Parathyroid adenoma (tissue), 2 donors: Measurements from ENCODE around the gene TPX2.

Source experiments
- H2AFZ ChIP-seq: fragments of 300-600 bp; sonication (generic); one replicate; pipeline ENCODE4 v1.7.0; 2017; ENCODE audit warnings: antibody characterized with exemption, mild to moderate bottlenecking
- H3K27ac ChIP-seq: fragments of 300-600 bp; sonication (generic); one replicate; pipeline ENCODE4 v1.7.0; 2017
- H3K27me3 ChIP-seq: fragments of 300-600 bp; sonication (generic); one replicate; pipeline ENCODE4 v1.7.0; 2017; ENCODE audit warnings: low read length; ENCODE audit not compliant: control insufficient read depth, insufficient read depth
- H3K36me3 ChIP-seq: fragments of 300-600 bp; sonication (generic); one replicate; pipeline ENCODE4 v1.7.0; 2017; ENCODE audit warnings: low read length; ENCODE audit not compliant: control insufficient read depth, insufficient read depth
- H3K4me1 ChIP-seq: fragments of 300-600 bp; sonication (generic); one replicate; pipeline ENCODE4 v1.7.0; 2017; ENCODE audit warnings: control low read depth
- H3K4me2 ChIP-seq: fragments of 300-600 bp; sonication (generic); one replicate; pipeline ENCODE4 v1.7.0; 2017; ENCODE audit warnings: low read length
- H3K4me3 ChIP-seq: fragments of 300-600 bp; sonication (generic); one replicate; pipeline ENCODE4 v1.7.0; 2017; ENCODE audit warnings: low read depth, low read length
- H3K79me2 ChIP-seq: fragments of 300-600 bp; sonication (generic); one replicate; pipeline ENCODE4 v1.7.0; 2017; ENCODE audit warnings: control low read depth
- H3K9ac ChIP-seq: fragments of 300-600 bp; sonication (generic); one replicate; pipeline ENCODE4 v1.7.0; 2017; ENCODE audit warnings: mild to moderate bottlenecking
- H3K9me3 ChIP-seq: fragments of 300-600 bp; sonication (generic); one replicate; pipeline ENCODE4 v1.7.0; 2017; ENCODE audit warnings: low read length; ENCODE audit not compliant: control insufficient read depth
- TF ChIP-seq, protein P1 (sequence below): fragments of 300-600 bp; sonication (generic); IDR thresholded peaks from one replicate; pipeline ENCODE4 v1.7.0; 2017; ENCODE audit warnings: antibody characterized with exemption, mild to moderate bottlenecking
- donor health status: primary hyperparathyroidism.

TPX2 gene

DNA sequence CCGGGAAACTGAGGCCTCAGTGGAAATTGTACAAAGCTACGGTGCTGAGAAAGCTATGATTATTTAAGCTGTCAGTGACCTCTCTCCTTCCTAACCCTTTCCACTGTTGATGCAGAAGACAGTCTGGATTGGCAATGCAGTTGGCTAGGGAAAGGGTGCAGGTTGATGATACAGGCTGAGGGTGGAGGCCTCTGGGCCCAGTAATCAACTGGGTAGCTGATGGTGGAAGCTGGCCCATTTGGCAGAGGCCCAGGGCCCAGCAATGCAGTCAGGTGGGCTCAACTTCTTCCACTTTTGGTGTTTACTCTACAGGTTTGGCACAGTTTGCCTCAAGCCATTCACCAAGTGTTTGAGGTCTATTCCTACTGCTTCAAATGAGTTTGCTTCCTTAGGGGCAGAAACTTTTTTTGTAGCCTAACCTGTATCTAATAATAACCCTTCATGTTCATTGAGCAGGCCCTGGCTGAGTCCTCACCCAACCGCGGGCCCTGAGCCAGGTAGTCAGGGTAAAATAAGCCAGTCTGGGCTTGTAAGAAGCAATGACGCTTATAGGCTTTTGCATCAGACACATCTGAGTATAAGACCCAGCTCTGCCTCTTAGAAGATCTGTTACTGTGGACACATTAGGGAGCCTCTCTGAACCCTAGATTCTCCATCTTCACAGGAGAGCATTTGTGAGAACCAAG lies 28.5 kb upstream of the TPX2 start:
- Histone ChIP-seq H3K9ac (no peak overlapping the region), H3K4me1 (peaks cover 34% of the 10 kb centered on the region), H3K4me3 (no peak overlapping the region), H3K79me2 (peaks cover 15% of the 10 kb centered on the region), H3K4me2 (no peak overlapping the region), H3K27ac (peak overlapping the region; percentile 83), H2AFZ (no peak overlapping the region), H3K9me3 (no peaks in the 10 kb centered on the region), H3K36me3 (no peaks in the 10 kb centered on the region), H3K27me3 (no peaks in the 10 kb centered on the region)
- TF ChIP-seq, protein P1, sequence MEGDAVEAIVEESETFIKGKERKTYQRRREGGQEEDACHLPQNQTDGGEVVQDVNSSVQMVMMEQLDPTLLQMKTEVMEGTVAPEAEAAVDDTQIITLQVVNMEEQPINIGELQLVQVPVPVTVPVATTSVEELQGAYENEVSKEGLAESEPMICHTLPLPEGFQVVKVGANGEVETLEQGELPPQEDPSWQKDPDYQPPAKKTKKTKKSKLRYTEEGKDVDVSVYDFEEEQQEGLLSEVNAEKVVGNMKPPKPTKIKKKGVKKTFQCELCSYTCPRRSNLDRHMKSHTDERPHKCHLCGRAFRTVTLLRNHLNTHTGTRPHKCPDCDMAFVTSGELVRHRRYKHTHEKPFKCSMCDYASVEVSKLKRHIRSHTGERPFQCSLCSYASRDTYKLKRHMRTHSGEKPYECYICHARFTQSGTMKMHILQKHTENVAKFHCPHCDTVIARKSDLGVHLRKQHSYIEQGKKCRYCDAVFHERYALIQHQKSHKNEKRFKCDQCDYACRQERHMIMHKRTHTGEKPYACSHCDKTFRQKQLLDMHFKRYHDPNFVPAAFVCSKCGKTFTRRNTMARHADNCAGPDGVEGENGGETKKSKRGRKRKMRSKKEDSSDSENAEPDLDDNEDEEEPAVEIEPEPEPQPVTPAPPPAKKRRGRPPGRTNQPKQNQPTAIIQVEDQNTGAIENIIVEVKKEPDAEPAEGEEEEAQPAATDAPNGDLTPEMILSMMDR = no peak

DNA sequence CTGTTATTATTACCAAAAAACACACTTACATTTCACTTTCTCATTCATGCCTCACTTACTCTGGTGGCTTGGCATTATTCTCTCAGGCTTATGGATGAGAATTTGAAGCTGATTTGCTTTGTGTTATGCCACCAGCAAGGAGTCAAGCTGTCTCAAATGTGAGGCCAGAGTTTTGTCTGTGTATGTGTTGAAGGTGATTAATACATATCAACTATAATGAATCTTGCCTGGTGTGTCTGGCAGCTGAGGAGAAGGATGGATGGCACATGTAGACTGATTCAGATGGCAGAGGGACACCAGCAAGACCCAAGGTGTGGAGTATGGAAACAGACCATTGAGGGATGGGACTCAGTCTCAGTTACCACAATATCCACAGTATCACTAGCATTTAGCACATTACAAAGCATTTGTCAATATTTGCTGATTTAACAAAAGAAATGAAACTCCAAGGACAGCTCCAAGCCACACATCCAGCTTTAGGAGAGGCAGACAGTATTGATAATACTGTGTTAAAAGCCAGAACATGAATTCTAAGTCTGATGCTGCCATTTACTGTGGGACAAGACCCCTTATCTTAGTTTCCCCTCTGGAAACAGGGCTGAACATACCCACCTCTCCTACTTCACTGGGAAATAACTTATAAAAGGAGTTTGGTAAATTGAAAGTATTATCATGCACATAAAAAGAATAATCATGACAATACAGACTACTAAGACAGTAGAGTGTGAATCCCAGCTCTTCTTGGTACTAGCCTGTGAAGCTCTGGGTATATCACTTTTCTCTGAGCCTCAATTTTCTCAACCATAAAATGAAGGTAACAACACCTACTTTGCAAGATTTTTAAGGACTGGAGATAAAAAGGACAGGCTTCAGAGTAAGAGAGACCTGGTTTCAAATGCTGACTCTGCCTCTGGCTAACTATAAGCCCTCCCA lies 27.6 kb upstream of the TPX2 start:
- TF ChIP-seq, protein P1 = no peak
- Histone ChIP-seq H2AFZ (no peak overlapping the region), H3K36me3 (no peaks in the 10 kb centered on the region), H3K9me3 (no peaks in the 10 kb centered on the region), H3K4me3 (peak overlapping the region; percentile 2), H3K9ac (no peak overlapping the region), H3K4me1 (peaks cover 34% of the 10 kb centered on the region), H3K4me2 (peak overlapping the region; percentile 10), H3K27ac (peak overlapping the region; percentile 83), H3K27me3 (no peaks in the 10 kb centered on the region), H3K79me2 (peaks cover 18% of the 10 kb centered on the region)

DNA sequence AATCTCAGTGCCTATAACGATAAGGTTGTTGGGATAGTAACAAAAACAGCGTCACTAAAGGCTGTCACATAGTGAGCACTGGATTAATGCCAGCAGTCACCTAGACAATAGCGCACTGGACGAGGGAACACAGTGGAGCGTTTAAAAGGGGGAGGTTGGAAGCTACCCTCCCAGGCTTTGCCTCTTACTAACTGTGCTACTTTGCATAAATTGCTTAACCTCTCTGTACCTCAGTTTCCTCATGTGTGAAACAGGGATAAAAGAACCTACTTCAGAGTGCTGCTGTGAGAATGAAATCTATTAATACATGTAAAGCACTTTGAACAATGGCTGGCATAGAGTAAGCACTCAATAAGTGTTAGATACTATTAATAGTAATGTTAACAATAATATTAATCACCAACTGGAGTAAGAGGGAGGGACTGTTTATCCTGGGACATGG lies 27.0 kb upstream of the TPX2 start:
- Histone ChIP-seq H3K4me3 (peak overlapping the region; percentile 2), H3K79me2 (peaks cover 18% of the 10 kb centered on the region), H3K9ac (no peak overlapping the region), H3K4me1 (peaks cover 34% of the 10 kb centered on the region), H3K27me3 (no peaks in the 10 kb centered on the region), H3K36me3 (no peaks in the 10 kb centered on the region), H2AFZ (no peak overlapping the region), H3K4me2 (peak overlapping the region; percentile 10), H3K9me3 (no peaks in the 10 kb centered on the region), H3K27ac (peak overlapping the region; percentile 83)
- TF ChIP-seq, protein P1 = no peak

DNA sequence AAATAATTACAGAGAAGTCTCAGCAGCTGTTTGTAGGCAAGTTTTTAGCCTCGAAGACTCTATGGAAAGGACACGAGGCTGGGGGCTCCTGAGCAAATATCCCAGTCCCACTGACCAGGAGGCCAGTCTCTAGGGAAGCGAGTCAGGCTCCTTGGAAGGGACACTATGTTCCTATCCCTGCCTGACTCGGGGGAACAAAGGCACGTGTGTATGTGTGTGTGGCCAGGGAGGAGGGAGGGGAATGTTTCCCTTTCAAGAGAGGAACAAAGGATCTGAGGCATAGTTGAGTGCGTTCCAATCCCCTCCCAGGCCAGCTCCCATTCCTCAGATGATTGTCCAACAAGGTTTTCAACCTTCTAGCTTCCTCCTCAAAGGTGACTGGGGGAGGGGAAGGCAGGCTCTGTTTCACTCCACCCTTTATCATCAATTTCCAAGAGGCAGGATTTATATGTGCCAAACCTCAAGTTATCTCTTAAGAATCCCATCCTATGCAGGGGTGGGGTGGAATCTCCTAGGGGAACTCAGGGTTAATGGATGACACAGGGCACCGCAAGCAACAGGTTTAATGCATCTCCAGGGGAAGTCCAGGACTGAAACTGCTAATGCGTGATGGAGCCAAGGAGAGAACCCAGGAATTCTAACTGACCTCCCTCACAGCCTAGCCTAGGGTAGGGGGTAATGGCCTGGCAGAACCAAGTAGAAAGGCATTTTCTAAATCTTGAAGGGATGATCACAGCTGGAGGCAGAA lies 26.4 kb upstream of the TPX2 start:
- Histone ChIP-seq H3K4me3 (no peak overlapping the region), H3K27me3 (no peaks in the 10 kb centered on the region), H3K79me2 (peaks cover 18% of the 10 kb centered on the region), H2AFZ (no peak overlapping the region), H3K9ac (no peak overlapping the region), H3K36me3 (no peaks in the 10 kb centered on the region), H3K27ac (peak overlapping the region; percentile 83), H3K4me1 (peaks cover 33% of the 10 kb centered on the region), H3K4me2 (peak overlapping the region; percentile 10), H3K9me3 (no peaks in the 10 kb centered on the region)
- TF ChIP-seq, protein P1 = no peak
